B cell (primary cell): Measurements from ENCODE around the gene RFWD3. TPM values are rescaled to one million over a fixed set of nuclear protein-coding genes. Genes with fewer than 3 reads are reported as not detected.

Experiments used
- ATAC-seq: fragments of 200-7000 bp; cut with Tn5 transposase; one replicate; pipeline ENCODE4 v1.10.0; 2021; ENCODE audit warnings: low read depth, mild to moderate bottlenecking, moderate number of reproducible peaks, moderate library complexity
- CTCF ChIA-PET: fragments of 350-600 bp; sonication (Branson Sonifier 250); formaldehyde crosslinking; loops from one replicate; lab custom pipeline; 2021; ENCODE audit warnings: antibody characterized with exemption, inconsistent platforms; lab: Charles Lee
- POLR2A ChIA-PET: fragments of 350-600 bp; sonication (Branson Sonifier 250); formaldehyde crosslinking; loops from one replicate; lab custom pipeline; 2021; ENCODE audit warnings: antibody characterized with exemption; lab: Charles Lee
- DNase-seq: peaks from one replicate; pipeline ENCODE4 v3.0.0; 2013
- H2AFZ ChIP-seq: 2 replicates; pipeline ENCODE4 v1.6.1; 2012; ENCODE audit warnings: mild to moderate bottlenecking, low read depth, low read length; ENCODE audit not compliant: insufficient read depth, poor library complexity, severe bottlenecking
- H3K27ac ChIP-seq, 2 donors: 1 replicate in 1 of 2; 2 replicates in 1 of 2; pipeline ENCODE4 v1.5.1; 2012 to 2013; ENCODE audit warnings: low read length in 2 of 2, mild to moderate bottlenecking in 2 of 2, moderate library complexity in 1 of 2
- H3K27me3 ChIP-seq, 4 experiments: fragments of 200-600 bp in 1 of 4; sonication (generic) in 1 of 4; replicated peaks in 1 of 4; 1 replicate in 2 of 4; 2 replicates in 2 of 4; pipeline versions ENCODE4 v1.6.1 to v1.7.0; 2013 to 2016; ENCODE audit warnings: low read length in 3 of 4, mild to moderate bottlenecking in 2 of 4, mixed read lengths in 1 of 4, moderate library complexity in 1 of 4; ENCODE audit not compliant: insufficient read depth in 4 of 4, control insufficient read depth in 3 of 4; ENCODE audit errors: control extremely low read depth in 1 of 4
- H3K36me3 ChIP-seq, 2 experiments: replicated peaks in 1 of 2; 1 replicate in 1 of 2; 2 replicates in 1 of 2; pipeline versions ENCODE4 v1.6.1 to v1.7.1; 2013; ENCODE audit warnings: low read length in 1 of 2; ENCODE audit not compliant: insufficient read depth in 2 of 2, control insufficient read depth in 1 of 2; ENCODE audit errors: control extremely low read depth in 1 of 2, extremely low read depth in 1 of 2
- H3K4me1 ChIP-seq, 2 donors: fragments of 200-600 bp in 1 of 2; sonication (generic) in 1 of 2; 1 replicate in 1 of 2; 2 replicates in 1 of 2; pipeline versions ENCODE4 v1.5.1 to v1.6.1; 2013 to 2017; ENCODE audit warnings: low read length in 2 of 2; ENCODE audit not compliant: control insufficient read depth in 2 of 2, insufficient read depth in 2 of 2
- H3K4me2 ChIP-seq: replicated peaks from 2 replicates; pipeline ENCODE3; 2012; ENCODE audit warnings: mild to moderate bottlenecking, low read depth, low read length; ENCODE audit not compliant: poor library complexity, severe bottlenecking
- H3K4me3 ChIP-seq, 5 experiments: fragments of 200-600 bp in 1 of 5; sonication (generic) in 1 of 5; 1 replicate in 3 of 5; 2 replicates in 2 of 5; pipeline versions ENCODE4 v1.5.1 to v1.7.0; 2011 to 2016; ENCODE audit warnings: low read length in 4 of 5, mild to moderate bottlenecking in 4 of 5, low read depth in 2 of 5, control low read depth in 1 of 5, moderate library complexity in 1 of 5; ENCODE audit not compliant: insufficient read depth in 1 of 5; ENCODE audit errors: control extremely low read depth in 1 of 5, extremely low read depth in 1 of 5
- H3K79me2 ChIP-seq: fragments of 200-600 bp; sonication (generic); one replicate; pipeline ENCODE4 v1.6.0; 2016; ENCODE audit warnings: low read length; ENCODE audit not compliant: control insufficient read depth, insufficient read depth
- H3K9ac ChIP-seq: fragments of 200-600 bp; sonication (generic); 2 replicates; pipeline ENCODE4 v1.6.1; 2017; ENCODE audit warnings: mild to moderate bottlenecking, low read length, moderate library complexity
- H3K9me3 ChIP-seq, 3 donors: one replicate each; pipeline versions ENCODE4 v1.6.1 to v1.7.1; 2013; ENCODE audit warnings: low read length in 2 of 3; ENCODE audit not compliant: control insufficient read depth in 2 of 3, insufficient read depth in 1 of 3; ENCODE audit errors: control extremely low read depth in 1 of 3
- H4K20me1 ChIP-seq: 2 replicates; pipeline ENCODE4 v1.6.0; 2012; ENCODE audit warnings: mild to moderate bottlenecking, low read length; ENCODE audit not compliant: insufficient read depth, control insufficient read depth, poor library complexity, severe bottlenecking
- H3K27ac Mint-ChIP-seq: one replicate; pipeline ENCODE4 v1.8.0; 2021; ENCODE audit warnings: mixed read lengths
- H3K27me3 Mint-ChIP-seq: one replicate; pipeline ENCODE4 v1.8.0; 2021; ENCODE audit warnings: mixed read lengths
- H3K4me1 Mint-ChIP-seq: one replicate; pipeline ENCODE4 v1.8.0; 2021; ENCODE audit warnings: mixed read lengths
- H3K4me3 Mint-ChIP-seq: one replicate; pipeline ENCODE4 v1.8.0; 2021; ENCODE audit warnings: mixed read lengths
- H3K9me3 Mint-ChIP-seq: one replicate; pipeline ENCODE4 v1.8.0; 2022; ENCODE audit warnings: mixed read lengths; ENCODE audit not compliant: insufficient read depth
- CTCF ChIP-seq: fragments of 200-600 bp; IDR thresholded peaks from one replicate; pipeline ENCODE4 v1.8.0; 2022; ENCODE audit warnings: antibody characterized with exemption, mild to moderate bottlenecking
- EZH2 ChIP-seq: IDR thresholded peaks from 2 replicates; pipeline ENCODE4 v1.6.1; 2012; ENCODE audit warnings: borderline replicate concordance, low read depth, mild to moderate bottlenecking, moderate library complexity, low read length; ENCODE audit not compliant: insufficient read depth, poor library complexity, severe bottlenecking
- WGBS: methylation state at CpG from one replicate; pipeline ENCODE4 v1.1.5; 2013; ENCODE audit warnings: missing lambda C conversion rate; ENCODE audit not compliant: insufficient coverage; 5-methylcytosine and 5-hydroxymethylcytosine counted together
- intact Hi-C: fragments of 100-400 bp; cut with micrococcal nuclease; formaldehyde crosslinking; loops from one replicate; pipeline ENCODE4 v1.10.0; 2022
- polyA plus RNA-seq: library from polyadenylated mRNA; depleted of rRNA; stranded (reverse); fragments of >200 nt; gene quantifications from 2 replicates; pipeline ENCODE4 v1.2.3, GENCODE V29; 2012
- total RNA-seq, 2 donors: library from RNA; stranded (reverse); fragments of 120-200 nt in 1 of 2; gene quantifications; 1 replicate in 1 of 2; 2 replicates in 1 of 2; pipeline versions ENCODE4 v1.2.3 to v1.2.4, GENCODE V29; 2013 to 2022

RFWD3 gene
- total and polyA plus RNA-seq, 2 donors (not counting 1 experiment from before 2014, with no cell fraction given): 19.7 to 63.3 TPM

GRCh38 chr16:74627506-74628220, 39.0 kb downstream of the RFWD3 start:
- no peaks in the 10 kb centered on the region for H3K4me1 Mint-ChIP-seq
- DNase-seq (no peak), ATAC-seq (no peak)
- Histone ChIP-seq H3K4me1 (no peaks in the 10 kb centered on the region), H3K9me3 (no peaks in the 10 kb centered on the region), H3K9ac (no peak overlapping the region), H3K27ac (no peak overlapping the region), H4K20me1 (peaks cover 4% of the 10 kb centered on the region), H3K4me3 (no peak overlapping the region), H3K27me3 (no peaks in the 10 kb centered on the region), H3K36me3 (peaks cover 15 to 92% of the 10 kb centered on the region in 2 experiments), H3K4me2 (no peak overlapping the region), H2AFZ (no peak overlapping the region), H3K79me2 (peaks cover 8% of the 10 kb centered on the region)
- TF ChIP-seq CTCF: no peak
- intact Hi-C loops: loop anchor here (10.0 kb wide), 1 partner anchor 123 kb away; no protein-coding TSS in a partner anchor
- WGBS: 92% methylated on average over 5 of the region's 6 CpGs
- H3K27ac Mint-ChIP-seq: peak overlapping the region; percentile 75
- no peaks in the 10 kb centered on the region for H3K9me3 Mint-ChIP-seq
- H3K4me3 Mint-ChIP-seq: no peak overlapping the region
- ChIA-PET POLR2A (no interaction called here), CTCF (interaction anchor here (1.8 kb wide), 1 partner anchor 23 kb away, joined by 4 read pairs; no protein-coding TSS in a partner anchor)
- H3K27me3 Mint-ChIP-seq: no peaks in the 10 kb centered on the region

GRCh38 chr16:74626741-74627416, 39.8 kb downstream of the RFWD3 start:
- Histone ChIP-seq H3K4me1 (no peaks in the 10 kb centered on the region), H3K36me3 (peaks cover 10 to 91% of the 10 kb centered on the region in 2 experiments), H3K9ac (no peak overlapping the region), H3K9me3 (no peaks in the 10 kb centered on the region), H3K79me2 (peaks cover 4% of the 10 kb centered on the region), H3K4me3 (no peak overlapping the region), H4K20me1 (peaks cover 5% of the 10 kb centered on the region), H3K27ac (no peak overlapping the region), H3K27me3 (no peaks in the 10 kb centered on the region), H3K4me2 (no peak overlapping the region), H2AFZ (no peak overlapping the region)
- Mint-ChIP-seq H3K27me3 (no peaks in the 10 kb centered on the region), H3K9me3 (no peaks in the 10 kb centered on the region), H3K4me3 (no peak overlapping the region), H3K4me1 (no peaks in the 10 kb centered on the region), H3K27ac (peak overlapping the region; percentile 6)
- TF ChIP-seq EZH2 (no peak), CTCF (no peak)
- DNase-seq: no peak
- POLR2A ChIA-PET: no interaction called here
- no peak for ATAC-seq
- no CpG with 5 or more reads among the region's 1 CpG for WGBS
- CTCF ChIA-PET: interaction anchor here (1.8 kb wide), 1 partner anchor 24 kb away, joined by 4 read pairs; no protein-coding TSS in a partner anchor
- intact Hi-C loops: loop anchor here (10.0 kb wide), 1 partner anchor 122 kb away; no protein-coding TSS in a partner anchor
